Esophagus muscularis mucosa (tissue), 4 donors: ENCODE measurements around the gene POLR2H.

Experiments
- CTCF ChIP-seq, 3 experiments: fragments of 200-600 bp in 2 of 3; fragments of 450-650 bp in 1 of 3; sonication (generic) in 2 of 3; IDR thresholded peaks; one replicate each; pipeline ENCODE4 v1.5.1; 2017 to 2019; ENCODE audit warnings: antibody characterized with exemption in 3 of 3, mild to moderate bottlenecking in 2 of 3, moderate library complexity in 1 of 3
- EP300 ChIP-seq: sonication (generic); formaldehyde crosslinking; IDR thresholded peaks from one replicate; pipeline ENCODE4 v1.6.1; 2017; ENCODE audit warnings: antibody characterized with exemption
- POLR2A ChIP-seq: fragments of 450-650 bp; IDR thresholded peaks from one replicate; pipeline ENCODE4 v1.6.1; 2017; ENCODE audit warnings: antibody characterized with exemption, moderate library complexity, mild to moderate bottlenecking, low read depth
- POLR2AphosphoS5 ChIP-seq, 2 donors: sonication (generic); formaldehyde crosslinking; IDR thresholded peaks; one replicate each; pipeline ENCODE4 v1.6.1; 2017; ENCODE audit warnings: antibody characterized with exemption in 2 of 2

- TF ChIP-seq CTCF (IDR thresholded peaks at IDR 0.05) = no peak
- TF ChIP-seq POLR2AphosphoS5 (IDR thresholded peaks at IDR 0.05) = no peak
- no peak for TF ChIP-seq POLR2A
- no peak for TF ChIP-seq EP300
These were observed 53.1 kb downstream of the POLR2H start for GRCh38 chr3:184414418-184415202.
